GM12874 (cell line): ENCODE data around the gene TSTD1.

Experiments used
- CTCF ChIP-seq: IDR thresholded peaks from 2 replicates; pipeline ENCODE4 v1.5.1; 2011; ENCODE audit warnings: low read depth, mild to moderate bottlenecking, control low read depth, low read length, moderate library complexity; ENCODE audit not compliant: insufficient read depth

Gene TSTD1

GRCh38 chr1:160997323-160998038, 41.3 kb downstream of the TSTD1 start:
- TF ChIP-seq CTCF, result peak; percentile 63

GRCh38 chr1:160996178-160996577, 42.6 kb downstream of the TSTD1 start:
- no peak for TF ChIP-seq CTCF

- TF ChIP-seq CTCF, result 0 out of 2 replicates have a peak, but pooled peaks have one; percentile 5
Observed at GRCh38 chr1:160993544-160994193, 45.1 kb downstream of the TSTD1 start.
